Heart left ventricle (tissue), 16 donors: ENCODE data around the gene NRBF2. TPM values are rescaled to one million over a fixed set of nuclear protein-coding genes. Genes with fewer than 3 reads are reported as not detected.

Experiments
- ATAC-seq, 4 donors: fragments of 200-7000 bp; cut with Tn5 transposase; one replicate each; pipeline ENCODE4 v1.9.1; 2020 to 2022; ENCODE audit warnings: moderate library complexity in 4 of 4, mild to moderate bottlenecking in 3 of 4, moderate number of reproducible peaks in 1 of 4
- DNase-seq, 5 donors: peaks; one replicate each; pipeline ENCODE4 v3.0.0-alpha.2; 2020
- H3K27ac ChIP-seq, 12 donors: fragments of 200-600 bp; sonication (generic) in 4 of 12; one replicate each; pipeline versions ENCODE4 v1.5.0 to v1.8.0; 2016 to 2022; ENCODE audit warnings: mild to moderate bottlenecking in 2 of 12
- H3K27me3 ChIP-seq, 9 donors: fragments of 200-600 bp; sonication (generic) in 2 of 9; one replicate each; pipeline versions ENCODE4 v1.5.1 to v1.8.0; 2016 to 2022; ENCODE audit warnings: mild to moderate bottlenecking in 3 of 9
- H3K36me3 ChIP-seq, 9 donors: fragments of 200-600 bp; sonication (generic) in 2 of 9; one replicate each; pipeline versions ENCODE4 v1.5.0 to v1.8.0; 2018 to 2022; ENCODE audit warnings: mild to moderate bottlenecking in 2 of 9
- H3K4me1 ChIP-seq, 12 donors: fragments of 200-600 bp; sonication (generic) in 4 of 12; one replicate each; pipeline versions ENCODE4 v1.5.0 to v1.8.0; 2016 to 2022; ENCODE audit warnings: mild to moderate bottlenecking in 3 of 12
- H3K4me3 ChIP-seq, 12 donors: fragments of 200-600 bp; sonication (generic) in 4 of 12; one replicate each; pipeline versions ENCODE4 v1.5.0 to v1.8.0; 2017 to 2022; ENCODE audit warnings: mild to moderate bottlenecking in 9 of 12, moderate library complexity in 4 of 12
- H3K9me3 ChIP-seq, 12 donors: fragments of 200-600 bp; sonication (generic) in 4 of 12; one replicate each; pipeline versions ENCODE4 v1.5.0 to v1.8.0; 2016 to 2022; ENCODE audit warnings: mild to moderate bottlenecking in 1 of 12
- CTCF ChIP-seq, 12 donors: fragments of 200-600 bp; sonication (generic) in 4 of 12; IDR thresholded peaks; one replicate each; pipeline versions ENCODE4 v1.5.0 to v1.8.0; 2018 to 2022; ENCODE audit warnings: antibody characterized with exemption in 12 of 12, mild to moderate bottlenecking in 5 of 12
- POLR2A ChIP-seq, 2 donors: fragments of 450-650 bp; IDR thresholded peaks; one replicate each; pipeline ENCODE4 v1.6.1; 2017; ENCODE audit warnings: antibody characterized with exemption in 2 of 2, mild to moderate bottlenecking in 2 of 2, moderate library complexity in 2 of 2
- WGBS, 4 donors: extraction: QIAGEN DNeasy Blood & Tissue Kit in 2 of 4; methylation state at CpG; one replicate each; pipeline versions ENCODE4 v1.1.5 to v1.1.7; 2013 to 2018; 5-methylcytosine and 5-hydroxymethylcytosine counted together
- intact Hi-C, 10 donors: fragments of 100-400 bp; cut with DNase I; formaldehyde crosslinking; loops; one replicate each; pipeline versions ENCODE4 v1.11.1 to v1.14.2; 2022
- polyA plus RNA-seq, 2 donors: library from polyadenylated mRNA; stranded (reverse); fragments of 200-250 nt; gene quantifications; one replicate each; pipeline ENCODE4 v1.2.3, GENCODE V29; 2013
- total RNA-seq, 9 donors: library from RNA; depleted of rRNA in 2 of 9; stranded (reverse); fragments of >200 nt in 2 of 9; fragmentation: NEBNext Ultra II Directional in 3 of 9; extraction: Animal tissue kit (Norgen Biotek cat#: 25700) in 3 of 9; gene quantifications; one replicate each; pipeline versions ENCODE4 v1.1.0 to v1.2.4, GENCODE V29; 2016 to 2023
- donor health status: ischemic (EF 13 %, LVEDD 7.1; RV severe dilation, severe dysfunction).
- donor health status: healthy with polysubstance abuse.
- donor health status: DM: no; HTN: yes; CAD: no.
- donor health status: DM: no; HTN: no; CAD: no.
- donor health status: ischemic (EF 25% LVEDD 6.9; RV normal size, moderate dysfunction).
- donor health status: ischemic (EF 25% LVEDD 5.7; RV mildly dilated, moderate dysfunction).
- donor health status: healthy.
- donor health status: DM: yes; HTN: yes; CAD: no.
- donor health status: ischemic (EF 35%, LVEDD 5.7; RV mildly dilated, moderate dysfunction).
- donor health status: nonischemic (EF 11% LVEDD 7.7; RV severe dilation, severe dysfunction).
- donor health status: DM: yes; HTN: yes; CAD: no.
- donor health status: PGD.
- donor health status: ischemic (EF 29% LVEDD 5.4; RV normal size, mild dysfunction).
- donor health status: nonischemic (EF 23%, LVEDD 6.1; RV moderate dilation, normal function).

Gene NRBF2
- total and polyA plus RNA-seq, 11 donors = 2.7 to 18.3 (median 10.7) TPM

- Histone ChIP-seq H3K4me1 (peaks cover 0 to 19% (median 8%) of the 10 kb centered on the region in 12 donors), H3K27ac (peak overlapping the region in 1 of 12 donors; percentile 30), H3K36me3 (peaks cover 0 to 59% (median 45%) of the 10 kb centered on the region in 9 donors), H3K27me3 (no peaks in the 10 kb centered on the region), H3K4me3 (no peak overlapping the region), H3K9me3 (no peaks in the 10 kb centered on the region)
- intact Hi-C loops = loop anchor here (5.0 to 10.0 kb wide), 15 partner anchors 50 to 717 kb away; partner anchors contain the start of gene EGR2 (in 6 of the 10)
- no peak for DNase-seq
- no peak for ATAC-seq
- 88 to 90% (median 90%) methylated on average over 6 of the region's 6 CpGs for WGBS, 4 donors
- TF ChIP-seq CTCF (IDR thresholded peaks at IDR 0.05) (no peak), POLR2A (IDR thresholded peaks at IDR 0.05) (no peak)
Measured at GRCh38 chr10:63154546-63155387, 21.6 kb downstream of the NRBF2 start.

GRCh38 chr10:63155388-63156020, 22.4 kb downstream of the NRBF2 start:
- ATAC-seq = no peak
- no peak overlapping the region for H3K4me3 ChIP-seq
- no peak for TF ChIP-seq CTCF (IDR thresholded peaks at IDR 0.05)
- no peak for TF ChIP-seq POLR2A (IDR thresholded peaks at IDR 0.05)
- H3K27me3 ChIP-seq = no peaks in the 10 kb centered on the region
- WGBS, 4 donors = 93 to 97% (median 95%) methylated on average over 8 of the region's 8 CpGs
- intact Hi-C loops = loop anchor here (2.0 to 10.0 kb wide), 15 partner anchors 51 to 718 kb away; partner anchors contain the start of gene EGR2 (in 6 of the 10)
- no peaks in the 10 kb centered on the region for H3K9me3 ChIP-seq
- no peak for DNase-seq
- H3K27ac ChIP-seq = peak overlapping the region in 1 of 12 donors; percentile 30
- peaks cover 0 to 53% (median 45%) of the 10 kb centered on the region in 9 donors for H3K36me3 ChIP-seq
- peaks cover 0 to 19% (median 8%) of the 10 kb centered on the region in 12 donors for H3K4me1 ChIP-seq

- TF ChIP-seq CTCF (IDR thresholded peaks at IDR 0.05) (no peak), POLR2A (IDR thresholded peaks at IDR 0.05) (no peak)
- intact Hi-C loops = loop anchor here (2.0 to 10.0 kb wide), 15 partner anchors 51 to 719 kb away; partner anchors contain the start of gene EGR2 (in 6 of the 10)
- Histone ChIP-seq H3K9me3 (no peaks in the 10 kb centered on the region), H3K27ac (peak overlapping the region in 2 of 12 donors; percentile 1 to 12), H3K36me3 (peaks cover 0 to 46% (median 38%) of the 10 kb centered on the region in 9 donors), H3K4me3 (no peak overlapping the region), H3K27me3 (no peaks in the 10 kb centered on the region), H3K4me1 (peaks cover 0 to 19% (median 8%) of the 10 kb centered on the region in 12 donors)
- ATAC-seq (no peak), DNase-seq (no peak)
- WGBS, 4 donors = 73 to 82% (median 79%) methylated on average over 2 of the region's 2 CpGs
Measured at GRCh38 chr10:63156236-63156635, 23.1 kb downstream of the NRBF2 start.
